ENCODE results near the gene SENP3.
A peak's percentile ranks its signal among the peaks of the same experiment; 100 is the strongest.

Gene SENP3

DNA sequence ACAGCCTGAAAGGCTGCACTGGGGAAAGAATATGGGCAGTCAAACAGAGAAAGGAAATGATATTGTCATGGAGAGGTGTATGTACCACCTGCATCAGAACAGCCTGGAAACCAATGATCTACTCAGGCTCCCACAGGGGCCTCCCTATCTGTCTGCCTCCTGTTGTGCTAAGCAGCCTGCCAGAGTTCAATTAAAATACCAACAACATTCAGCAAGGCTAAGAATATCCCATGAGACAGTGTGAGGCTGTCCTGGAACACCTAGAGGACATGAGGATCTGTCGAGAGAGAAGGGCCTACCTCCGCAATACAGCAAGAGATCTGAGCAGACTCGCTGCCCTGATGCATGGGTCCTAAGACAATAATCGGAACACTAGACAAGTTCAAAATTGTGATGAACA is 44.6 kb downstream of the SENP3 start:
- no peak for DNase-seq

DNA sequence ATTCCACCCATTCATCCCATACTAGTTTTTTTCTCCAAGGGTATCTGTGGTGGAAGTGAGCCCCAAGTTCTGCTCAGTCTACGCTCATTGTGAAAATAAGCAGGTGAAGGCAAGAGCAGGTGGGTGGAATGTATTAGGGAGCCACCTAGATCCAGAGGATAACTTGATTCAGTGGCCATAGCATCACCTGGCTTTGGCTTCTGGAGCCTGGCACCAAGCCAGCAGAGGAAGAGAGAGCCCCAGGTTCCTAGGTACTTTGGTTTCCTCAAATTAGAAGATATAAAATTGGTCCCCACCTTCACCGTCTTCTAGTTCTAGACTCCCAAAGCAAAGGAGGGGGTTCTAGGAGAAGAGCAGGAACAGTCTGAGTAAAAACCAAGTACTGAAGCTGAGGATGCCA is 48.9 kb downstream of the SENP3 start:
- no peak for DNase-seq

- no peak for DNase-seq
Observed at GRCh38 chr17:7611635-7612293, 50.0 kb downstream of the SENP3 start.

GRCh38 chr17:7612294-7612640 is 50.5 kb downstream of the SENP3 start:
- DNase-seq: no peak

DNA sequence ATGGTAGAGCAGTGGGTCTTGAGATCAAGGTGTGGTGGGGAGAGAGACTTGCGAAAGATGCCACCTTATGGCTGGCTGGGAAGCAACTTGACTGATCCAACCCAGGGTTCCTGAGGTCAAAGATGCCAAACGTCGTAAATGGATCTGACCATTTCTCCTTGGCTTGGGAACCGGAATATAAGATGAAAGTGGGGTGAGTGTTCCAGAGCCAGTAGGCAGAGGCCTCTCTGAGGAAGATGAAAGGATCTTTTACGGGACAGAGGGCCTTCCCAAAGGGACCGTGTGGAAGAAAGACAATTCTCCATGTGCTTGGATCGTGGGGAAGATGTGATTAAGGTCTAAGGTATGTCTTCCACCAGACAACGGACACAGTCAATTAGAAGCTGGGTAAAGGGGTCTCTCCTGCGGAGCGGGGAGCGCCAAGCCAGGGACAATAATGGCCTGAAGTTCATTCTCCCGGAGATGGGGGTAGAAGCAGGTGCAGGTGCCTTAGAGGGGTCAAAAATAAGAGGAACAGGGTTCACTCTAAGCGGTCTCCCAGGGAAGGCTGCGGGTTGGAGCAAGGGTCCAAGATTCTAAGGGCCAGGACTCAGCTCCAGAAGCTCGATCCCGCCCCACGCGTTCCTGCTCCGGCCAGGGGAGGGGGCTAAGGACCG is 52.2 kb downstream of the SENP3 start:
- no peak for DNase-seq

- DNase-seq: peak; percentile 100
Observed at GRCh38 chr17:7614425-7615264, 52.9 kb downstream of the SENP3 start, which contains the start of gene FXR2. Gene FXR2 (minus strand): TSS chr17:7614897. CDS start chr17:7614532, 365 bp downstream.

DNA sequence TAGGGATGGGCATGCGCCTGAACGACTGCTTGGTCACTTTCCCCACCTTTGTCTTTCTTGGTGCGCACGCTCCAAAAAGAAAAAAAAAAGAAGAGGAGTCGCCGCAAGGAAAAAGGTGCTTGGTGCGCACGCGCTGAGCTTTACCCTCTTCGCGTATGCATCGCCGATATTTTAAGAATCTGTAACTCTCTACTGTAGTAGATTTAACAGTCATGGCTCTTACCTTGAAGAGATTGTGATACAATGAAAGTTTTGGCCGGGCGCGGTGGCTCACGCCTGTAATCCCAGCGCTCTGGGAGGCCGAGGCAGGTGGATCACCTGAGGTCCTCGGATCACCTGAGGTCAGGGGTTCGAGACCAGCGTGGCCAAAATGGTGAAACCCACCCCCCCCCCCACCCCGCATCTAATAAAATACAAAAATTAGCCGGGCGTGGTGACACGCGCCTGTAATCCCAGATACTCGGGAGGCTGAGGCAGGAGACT is 53.6 kb downstream of the SENP3 start:
- DNase-seq: no peak

- no peak for DNase-seq
Observed at GRCh38 chr17:7618608-7619007, 56.9 kb downstream of the SENP3 start.

DNA sequence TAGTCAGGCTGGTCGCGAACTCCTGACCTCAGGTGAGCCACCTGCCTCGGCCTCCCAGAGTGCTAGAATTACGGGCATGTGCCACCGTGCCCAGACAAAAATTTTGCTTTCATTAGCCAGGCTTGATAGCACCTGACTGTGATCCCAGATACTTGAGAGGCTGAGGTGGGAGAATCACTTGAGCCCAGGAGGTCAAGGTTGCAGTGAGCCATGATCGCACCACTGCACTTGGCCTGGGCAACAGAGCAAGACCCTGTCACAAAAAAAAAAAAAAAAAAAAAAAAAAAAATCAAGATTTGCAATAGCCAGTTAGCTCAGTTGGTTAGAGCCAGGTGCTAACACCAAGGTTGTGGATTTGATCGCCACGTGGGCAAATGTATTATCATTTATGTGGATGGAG is 59.1 kb downstream of the SENP3 start:
- DNase-seq: no peak
